Mucosa of rectum (tissue), 2 donors: ENCODE results near the gene CREM.

ENCODE experiments used
- H3K27ac ChIP-seq, 2 donors: one replicate each; pipeline ENCODE4 v1.7.0; 2013; ENCODE audit warnings: inconsistent platforms in 2 of 2, low read depth in 2 of 2, low read length in 2 of 2
- H3K27me3 ChIP-seq, 2 donors: one replicate each; pipeline ENCODE4 v1.7.0; 2013; ENCODE audit warnings: low read length in 2 of 2; ENCODE audit not compliant: control insufficient read depth in 2 of 2, insufficient read depth in 2 of 2
- H3K36me3 ChIP-seq, 2 donors: one replicate each; pipeline ENCODE4 v1.7.0; 2013; ENCODE audit warnings: low read length in 2 of 2; ENCODE audit not compliant: control insufficient read depth in 2 of 2, insufficient read depth in 2 of 2
- H3K4me1 ChIP-seq, 2 donors: one replicate each; pipeline ENCODE4 v1.7.0; 2013; ENCODE audit warnings: low read length in 2 of 2, mild to moderate bottlenecking in 1 of 2; ENCODE audit not compliant: control insufficient read depth in 2 of 2, insufficient read depth in 2 of 2
- H3K4me3 ChIP-seq, 2 donors: one replicate each; pipeline ENCODE4 v1.7.0; 2013; ENCODE audit warnings: low read length in 2 of 2
- H3K9ac ChIP-seq, 2 donors: one replicate each; pipeline ENCODE4 v1.7.0; 2013; ENCODE audit warnings: low read length in 2 of 2, low read depth in 1 of 2, mild to moderate bottlenecking in 1 of 2
- H3K9me3 ChIP-seq, 2 donors: one replicate each; pipeline ENCODE4 v1.7.0; 2013; ENCODE audit warnings: low read length in 2 of 2; ENCODE audit not compliant: control insufficient read depth in 2 of 2
- donor health status: healthy.
- donor health status: Normal muscosa, but diverticular disease.

The CREM gene

GRCh38 chr10:35165136-35165535 is 38.5 kb downstream of the CREM start:
- H3K4me1 ChIP-seq: no peaks in the 10 kb centered on the region
- no peaks in the 10 kb centered on the region for H3K27me3 ChIP-seq

GRCh38 chr10:35165811-35166210 is 39.2 kb downstream of the CREM start:
- Histone ChIP-seq H3K9ac (no peak overlapping the region), H3K9me3 (no peaks in the 10 kb centered on the region), H3K4me1 (no peaks in the 10 kb centered on the region), H3K4me3 (no peak overlapping the region), H3K27ac (no peak overlapping the region), H3K27me3 (no peaks in the 10 kb centered on the region), H3K36me3 (no peaks in the 10 kb centered on the region)

More at GRCh38 chr10:35165136-35165535, 38.5 kb downstream of the CREM start:
- Histone ChIP-seq H3K4me3 (no peak overlapping the region), H3K9ac (no peak overlapping the region), H3K9me3 (no peaks in the 10 kb centered on the region), H3K36me3 (no peaks in the 10 kb centered on the region), H3K27ac (no peak overlapping the region)

GRCh38 chr10:35166607-35167006 is 40.0 kb downstream of the CREM start:
- H3K4me3 ChIP-seq: no peak overlapping the region
- H3K9me3 ChIP-seq: no peaks in the 10 kb centered on the region
- no peak overlapping the region for H3K27ac ChIP-seq
- H3K4me1 ChIP-seq: no peaks in the 10 kb centered on the region
- H3K9ac ChIP-seq: no peak overlapping the region
- no peaks in the 10 kb centered on the region for H3K36me3 ChIP-seq
- no peaks in the 10 kb centered on the region for H3K27me3 ChIP-seq

GRCh38 chr10:35167342-35167741 is 40.7 kb downstream of the CREM start:
- no peaks in the 10 kb centered on the region for H3K9me3 ChIP-seq
- no peak overlapping the region for H3K27ac ChIP-seq
- H3K9ac ChIP-seq: no peak overlapping the region

GRCh38 chr10:35172146-35172545 is 45.5 kb downstream of the CREM start:
- Histone ChIP-seq H3K4me3 (no peak overlapping the region), H3K4me1 (no peaks in the 10 kb centered on the region), H3K27ac (no peak overlapping the region)

More at GRCh38 chr10:35167342-35167741, 40.7 kb downstream of the CREM start:
- Histone ChIP-seq H3K36me3 (no peaks in the 10 kb centered on the region), H3K4me1 (no peaks in the 10 kb centered on the region), H3K4me3 (no peak overlapping the region), H3K27me3 (no peaks in the 10 kb centered on the region)

GRCh38 chr10:35172574-35172973 is 45.9 kb downstream of the CREM start:
- Histone ChIP-seq H3K36me3 (no peaks in the 10 kb centered on the region), H3K27me3 (no peaks in the 10 kb centered on the region), H3K27ac (no peak overlapping the region), H3K9me3 (no peaks in the 10 kb centered on the region), H3K4me1 (no peaks in the 10 kb centered on the region), H3K4me3 (no peak overlapping the region), H3K9ac (no peak overlapping the region)

More at GRCh38 chr10:35172146-35172545, 45.5 kb downstream of the CREM start:
- Histone ChIP-seq H3K36me3 (no peaks in the 10 kb centered on the region), H3K27me3 (no peaks in the 10 kb centered on the region), H3K9ac (no peak overlapping the region), H3K9me3 (no peaks in the 10 kb centered on the region)

GRCh38 chr10:35178331-35178730 is 51.7 kb downstream of the CREM start:
- Histone ChIP-seq H3K4me1 (no peaks in the 10 kb centered on the region), H3K27me3 (no peaks in the 10 kb centered on the region), H3K27ac (no peak overlapping the region), H3K9ac (no peak overlapping the region), H3K36me3 (no peaks in the 10 kb centered on the region), H3K4me3 (no peak overlapping the region), H3K9me3 (no peaks in the 10 kb centered on the region)

GRCh38 chr10:35182631-35183510 is 56.2 kb downstream of the CREM start:
- Histone ChIP-seq H3K4me3 (no peak overlapping the region), H3K36me3 (no peaks in the 10 kb centered on the region), H3K27ac (no peak overlapping the region), H3K27me3 (no peaks in the 10 kb centered on the region), H3K4me1 (no peaks in the 10 kb centered on the region), H3K9ac (no peak overlapping the region), H3K9me3 (no peaks in the 10 kb centered on the region)

- no peak overlapping the region for H3K4me3 ChIP-seq
- H3K4me1 ChIP-seq: no peaks in the 10 kb centered on the region
- no peak overlapping the region for H3K27ac ChIP-seq
- H3K36me3 ChIP-seq: no peaks in the 10 kb centered on the region
- H3K9ac ChIP-seq: no peak overlapping the region
- H3K9me3 ChIP-seq: no peaks in the 10 kb centered on the region
- no peaks in the 10 kb centered on the region for H3K27me3 ChIP-seq
These were observed 58.0 kb downstream of the CREM start for GRCh38 chr10:35184527-35185171.

- no peaks in the 10 kb centered on the region for H3K4me1 ChIP-seq
- no peaks in the 10 kb centered on the region for H3K27me3 ChIP-seq
- no peak overlapping the region for H3K4me3 ChIP-seq
- H3K9me3 ChIP-seq: no peaks in the 10 kb centered on the region
- H3K36me3 ChIP-seq: no peaks in the 10 kb centered on the region
- no peak overlapping the region for H3K9ac ChIP-seq
- H3K27ac ChIP-seq: no peak overlapping the region
These were observed 58.8 kb downstream of the CREM start for GRCh38 chr10:35185260-35186034.
